Right lobe of liver (tissue), 4 donors: Measurements from ENCODE around the gene SLC5A1.

Source experiments
- POLR2A ChIP-seq: fragments of 450-650 bp; IDR thresholded peaks from one replicate; pipeline ENCODE4 v1.6.1; 2017; ENCODE audit warnings: antibody characterized with exemption, mild to moderate bottlenecking
- TF ChIP-seq, protein P1 (sequence below), 4 donors: fragments of 200-600 bp in 3 of 4; fragments of 450-650 bp in 1 of 4; IDR thresholded peaks; one replicate each; pipeline versions ENCODE4 v1.5.1 to v1.8.0; 2016 to 2022; ENCODE audit warnings: antibody characterized with exemption in 4 of 4, mild to moderate bottlenecking in 2 of 4
- donor health status: DM: no; HTN: no; CAD: no.
- donor health status: DM: no; HTN: no; CAD: no.
- donor health status: DM: no; HTN: yes; CAD: no.

DNA sequence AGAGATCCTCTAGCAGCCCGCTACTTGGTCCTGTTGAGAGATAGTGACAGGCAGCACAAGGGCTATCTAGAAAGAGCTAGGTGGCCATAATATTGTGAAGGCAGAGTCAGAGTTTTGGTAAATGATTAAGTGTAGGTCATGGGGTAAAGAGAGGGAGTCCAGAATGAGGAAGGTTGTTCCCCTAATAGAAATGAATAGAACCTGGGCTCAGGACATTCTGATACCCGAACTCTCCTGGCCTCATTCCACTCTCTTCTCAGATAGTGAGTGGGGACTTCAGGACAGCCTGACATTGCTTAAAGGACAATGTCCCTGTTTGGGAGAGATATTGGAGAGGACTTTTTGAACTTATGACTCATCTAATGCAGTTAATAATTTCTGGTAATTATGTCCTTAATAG, 20.6 kb downstream of the SLC5A1 start:
- TF ChIP-seq, protein P1, sequence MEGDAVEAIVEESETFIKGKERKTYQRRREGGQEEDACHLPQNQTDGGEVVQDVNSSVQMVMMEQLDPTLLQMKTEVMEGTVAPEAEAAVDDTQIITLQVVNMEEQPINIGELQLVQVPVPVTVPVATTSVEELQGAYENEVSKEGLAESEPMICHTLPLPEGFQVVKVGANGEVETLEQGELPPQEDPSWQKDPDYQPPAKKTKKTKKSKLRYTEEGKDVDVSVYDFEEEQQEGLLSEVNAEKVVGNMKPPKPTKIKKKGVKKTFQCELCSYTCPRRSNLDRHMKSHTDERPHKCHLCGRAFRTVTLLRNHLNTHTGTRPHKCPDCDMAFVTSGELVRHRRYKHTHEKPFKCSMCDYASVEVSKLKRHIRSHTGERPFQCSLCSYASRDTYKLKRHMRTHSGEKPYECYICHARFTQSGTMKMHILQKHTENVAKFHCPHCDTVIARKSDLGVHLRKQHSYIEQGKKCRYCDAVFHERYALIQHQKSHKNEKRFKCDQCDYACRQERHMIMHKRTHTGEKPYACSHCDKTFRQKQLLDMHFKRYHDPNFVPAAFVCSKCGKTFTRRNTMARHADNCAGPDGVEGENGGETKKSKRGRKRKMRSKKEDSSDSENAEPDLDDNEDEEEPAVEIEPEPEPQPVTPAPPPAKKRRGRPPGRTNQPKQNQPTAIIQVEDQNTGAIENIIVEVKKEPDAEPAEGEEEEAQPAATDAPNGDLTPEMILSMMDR (IDR thresholded peaks at IDR 0.05) = no peak
- TF ChIP-seq POLR2A = no peak
